Testis (tissue), 3 donors: ENCODE results near the gene PRR23C. TPM values are rescaled to one million over a fixed set of nuclear protein-coding genes. Genes with fewer than 3 reads are reported as not detected.

Experiments used
- DNase-seq: peaks from one replicate; pipeline ENCODE4 v3.0.0-alpha.2; 2019
- H3K27ac ChIP-seq, 2 donors: fragments of 200-600 bp; sonication (generic); one replicate each; pipeline ENCODE4 v1.5.1; 2019
- H3K27me3 ChIP-seq: fragments of 200-600 bp; sonication (generic); one replicate; pipeline ENCODE4 v1.5.1; 2019
- H3K36me3 ChIP-seq: fragments of 200-600 bp; sonication (generic); one replicate; pipeline ENCODE4 v1.5.1; 2017; ENCODE audit warnings: low read depth; ENCODE audit errors: missing control alignments
- H3K4me1 ChIP-seq: fragments of 200-600 bp; sonication (generic); one replicate; pipeline ENCODE4 v1.5.1; 2019
- H3K4me3 ChIP-seq, 2 donors: fragments of 200-600 bp; sonication (generic); one replicate each; pipeline ENCODE4 v1.5.1; 2017 to 2019
- H3K9me3 ChIP-seq: fragments of 200-600 bp; sonication (generic); one replicate; pipeline ENCODE4 v1.5.1; 2017
- CTCF ChIP-seq, 3 experiments: fragments of 450-650 bp in 2 of 3; fragments of 200-600 bp in 1 of 3; sonication (generic) in 1 of 3; IDR thresholded peaks; one replicate each; pipeline ENCODE4 v1.5.1; 2016 to 2019; ENCODE audit warnings: antibody characterized with exemption in 3 of 3, mild to moderate bottlenecking in 2 of 3, moderate library complexity in 1 of 3
- POLR2A ChIP-seq: fragments of 450-650 bp; IDR thresholded peaks from one replicate; pipeline ENCODE4 v1.6.1; 2017; ENCODE audit warnings: antibody characterized with exemption, mild to moderate bottlenecking, moderate library complexity
- WGBS, 2 donors: methylation state at CpG; one replicate each; pipeline ENCODE4 v1.1.5; 2018; 5-methylcytosine and 5-hydroxymethylcytosine counted together
- intact Hi-C: fragments of 100-400 bp; cut with DNase I; formaldehyde crosslinking; loops from one replicate; pipeline ENCODE4 v1.15.1; 2023; ENCODE audit warnings: low total_unique reads
- polyA plus RNA-seq: library from polyadenylated mRNA; stranded (reverse); fragments of 350-450 nt; fragmentation: Illumina TruSeq; extraction: RNeasy Lipid Tissue Mini Kit (QIAGEN cat#74804); gene quantifications from one replicate; pipeline ENCODE4 v1.2.3, GENCODE V29; 2014; ENCODE audit warnings: low read depth, low replicate concordance; ENCODE audit not compliant: insufficient read depth
- total RNA-seq, 2 donors: library from RNA; depleted of rRNA; stranded (reverse); fragments of >200 nt; gene quantifications; one replicate each; pipeline ENCODE4 v1.2.3, GENCODE V29; 2016

Gene PRR23C
- total and polyA plus RNA-seq, 3 donors from 2014 or later = 1.3 to 3.7 (median 1.4) TPM

- Histone ChIP-seq H3K27ac (no peak overlapping the region), H3K4me1 (no peaks in the 10 kb centered on the region), H3K36me3 (no peaks in the 10 kb centered on the region), H3K27me3 (no peaks in the 10 kb centered on the region), H3K4me3 (no peak overlapping the region), H3K9me3 (no peaks in the 10 kb centered on the region)
- TF ChIP-seq CTCF (IDR thresholded peaks at IDR 0.05) (no peak), POLR2A (no peak)
- DNase-seq = no peak
- intact Hi-C loops = no loop called here
These were observed 39.5 kb upstream of the PRR23C start for GRCh38 chr3:139084176-139084575.

- no peaks in the 10 kb centered on the region for H3K9me3 ChIP-seq
- no peaks in the 10 kb centered on the region for H3K4me1 ChIP-seq
- H3K36me3 ChIP-seq = no peaks in the 10 kb centered on the region
- H3K27ac ChIP-seq = no peak overlapping the region
- 88 to 89% methylated on average over 2 of the region's 2 CpGs for WGBS, 2 donors
- DNase-seq = no peak
- H3K4me3 ChIP-seq = no peak overlapping the region
- no peak for TF ChIP-seq CTCF (IDR thresholded peaks at IDR 0.05)
- no peak for TF ChIP-seq POLR2A
- intact Hi-C loops = no loop called here
- H3K27me3 ChIP-seq = no peaks in the 10 kb centered on the region
These were observed 29.9 kb upstream of the PRR23C start for GRCh38 chr3:139074565-139075115.

GRCh38 chr3:139062918-139063317, 18.2 kb upstream of the PRR23C start:
- Histone ChIP-seq H3K27ac (no peak overlapping the region), H3K36me3 (no peaks in the 10 kb centered on the region), H3K4me1 (no peaks in the 10 kb centered on the region), H3K4me3 (no peak overlapping the region), H3K9me3 (no peaks in the 10 kb centered on the region), H3K27me3 (no peaks in the 10 kb centered on the region)
- intact Hi-C loops = no loop called here
- no peak for TF ChIP-seq CTCF (IDR thresholded peaks at IDR 0.05)
- no peak for TF ChIP-seq POLR2A
- WGBS, 2 donors = 54 to 73% methylated on average over 1 of the region's 1 CpG
- no peak for DNase-seq

- Histone ChIP-seq H3K27me3 (no peaks in the 10 kb centered on the region), H3K4me1 (no peaks in the 10 kb centered on the region), H3K9me3 (no peaks in the 10 kb centered on the region), H3K27ac (no peak overlapping the region), H3K36me3 (no peaks in the 10 kb centered on the region), H3K4me3 (no peak overlapping the region)
- intact Hi-C loops = no loop called here
- TF ChIP-seq POLR2A = no peak
- TF ChIP-seq CTCF (IDR thresholded peaks at IDR 0.05) = no peak
- DNase-seq = no peak
- WGBS, 2 donors = 73 to 87% methylated on average over 2 of the region's 2 CpGs
These were observed 8.3 kb upstream of the PRR23C start for GRCh38 chr3:139052802-139053600.
